Transverse colon (tissue), 4 donors: ENCODE measurements around the gene STIM1. TPM values are rescaled to one million over a fixed set of nuclear protein-coding genes. Genes with fewer than 3 reads are reported as not detected.

Experiments
- DNase-seq: peaks from one replicate; pipeline ENCODE4 v3.0.0-alpha.2; 2019
- H3K27ac ChIP-seq, 4 donors: fragments of 200-600 bp; sonication (generic); 2 replicates each; pipeline ENCODE4 v1.5.1; 2016 to 2018; ENCODE audit warnings: inconsistent platforms in 4 of 4
- H3K27me3 ChIP-seq: fragments of 200-600 bp; sonication (generic); 2 replicates; pipeline ENCODE4 v1.5.1; 2017; ENCODE audit warnings: inconsistent platforms
- H3K36me3 ChIP-seq, 4 donors: fragments of 200-600 bp; sonication (generic); 2 replicates each; pipeline ENCODE4 v1.5.1; 2017 to 2019; ENCODE audit warnings: inconsistent platforms in 4 of 4
- H3K4me1 ChIP-seq, 4 donors: fragments of 200-600 bp; sonication (generic); 2 replicates each; pipeline ENCODE4 v1.5.1; 2017 to 2020; ENCODE audit warnings: inconsistent platforms in 4 of 4
- H3K4me3 ChIP-seq, 4 donors: fragments of 200-600 bp; sonication (generic); 1 replicate in 1 of 4; 2 replicates in 3 of 4; pipeline versions ENCODE4 v1.5.1 to v1.6.1; 2017 to 2019; ENCODE audit warnings: inconsistent platforms in 4 of 4
- H3K9me3 ChIP-seq, 2 donors: fragments of 200-600 bp; sonication (generic); 2 replicates each; pipeline ENCODE4 v1.5.1; 2017 to 2019; ENCODE audit warnings: inconsistent platforms in 2 of 2
- CTCF ChIP-seq, 5 experiments: fragments of 200-600 bp in 3 of 5; fragments of 450-650 bp in 2 of 5; sonication (generic) in 3 of 5; IDR thresholded peaks; 1 replicate in 2 of 5; 2 replicates in 3 of 5; pipeline ENCODE4 v1.5.1; 2016 to 2017; ENCODE audit warnings: antibody characterized with exemption in 5 of 5, inconsistent platforms in 3 of 5, mild to moderate bottlenecking in 2 of 5, moderate library complexity in 1 of 5
- EP300 ChIP-seq: sonication (generic); formaldehyde crosslinking; IDR thresholded peaks from one replicate; pipeline ENCODE4 v1.6.1; 2017; ENCODE audit warnings: antibody characterized with exemption, low read depth
- POLR2A ChIP-seq: fragments of 450-650 bp; IDR thresholded peaks from one replicate; pipeline ENCODE4 v1.6.1; 2016; ENCODE audit warnings: antibody characterized with exemption, mild to moderate bottlenecking, moderate library complexity
- POLR2AphosphoS5 ChIP-seq, 3 donors: sonication (generic); formaldehyde crosslinking; IDR thresholded peaks; one replicate each; pipeline ENCODE4 v1.6.1; 2016; ENCODE audit warnings: antibody characterized with exemption in 3 of 3
- WGBS, 2 donors: methylation state at CpG; one replicate each; pipeline ENCODE4 v1.1.5; 2018; ENCODE audit warnings: low coverage in 1 of 2; 5-methylcytosine and 5-hydroxymethylcytosine counted together
- in situ Hi-C, 4 donors: fragments of 200-750 bp; cut with MboI; loops; one replicate each; pipeline versions ENCODE4 v1.15.0 to v1.15.1; 2017; ENCODE audit warnings: low sequenced_read_pairs in 3 of 4, low pct_ligation_motif_present in 1 of 4, low pct_unique_long_range_greater_than_20kb in 1 of 4
- intact Hi-C: fragments of 100-400 bp; cut with DNase I; formaldehyde crosslinking; loops from one replicate; pipeline ENCODE4 v1.15.1; 2023; ENCODE audit warnings: low total_unique reads
- total RNA-seq, 4 donors: library from RNA; depleted of rRNA; stranded (reverse); fragments of >200 nt; gene quantifications; one replicate each; pipeline ENCODE4 v1.1.0, GENCODE V29; 2016

Gene STIM1
- total RNA-seq, 4 donors from 2014 or later, result 41.2 to 79.3 (median 48.0) TPM

GRCh38 chr11:3956748-3957147 is 101.3 kb downstream of the STIM1 start:
- Histone ChIP-seq H3K4me3 (no peak overlapping the region), H3K4me1 (peaks cover 0 to 7% (median under 1%) of the 10 kb centered on the region in 4 donors), H3K27me3 (no peaks in the 10 kb centered on the region), H3K9me3 (no peaks in the 10 kb centered on the region), H3K27ac (no peak overlapping the region), H3K36me3 (no peaks in the 10 kb centered on the region)
- intact Hi-C loops (no loop called here), in situ Hi-C loops (loop anchor here in 1 of 4 donors (25.0 kb wide), 1 partner anchor 94 kb away; the partner anchor contains the start of gene STIM1)
- no peak for DNase-seq
- no peak for TF ChIP-seq CTCF (IDR thresholded peaks at IDR 0.05)
- no peak for TF ChIP-seq POLR2A
- TF ChIP-seq EP300, result no peak
- no peak for TF ChIP-seq POLR2AphosphoS5 (IDR thresholded peaks at IDR 0.05)
- WGBS, 2 donors, result 92 to 93% methylated on average over 4 of the region's 4 CpGs

- H3K27me3 ChIP-seq, result no peaks in the 10 kb centered on the region
- in situ Hi-C loops, result loop anchor here in 1 of 4 donors (25.0 kb wide), 1 partner anchor 95 kb away; the partner anchor contains the start of gene STIM1
- TF ChIP-seq EP300 (no peak), POLR2A (no peak), POLR2AphosphoS5 (IDR thresholded peaks at IDR 0.05) (no peak), CTCF (IDR thresholded peaks at IDR 0.05) (no peak)
- H3K4me3 ChIP-seq, result no peak overlapping the region
- intact Hi-C loops, result no loop called here
- H3K36me3 ChIP-seq, result no peaks in the 10 kb centered on the region
- H3K4me1 ChIP-seq, result peaks cover 0 to under 1% (median 0%) of the 10 kb centered on the region in 4 donors
- no peak overlapping the region for H3K27ac ChIP-seq
- no peaks in the 10 kb centered on the region for H3K9me3 ChIP-seq
- 73 to 89% methylated on average over 3 of the region's 3 CpGs for WGBS, 2 donors
- no peak for DNase-seq
Measured at GRCh38 chr11:3957437-3957836, 102.0 kb downstream of the STIM1 start.

GRCh38 chr11:3958281-3958680 is 102.8 kb downstream of the STIM1 start:
- Histone ChIP-seq H3K4me1 (peaks cover 0 to 6% (median 0%) of the 10 kb centered on the region in 4 donors), H3K27me3 (no peaks in the 10 kb centered on the region), H3K4me3 (no peak overlapping the region), H3K27ac (no peak overlapping the region), H3K36me3 (no peaks in the 10 kb centered on the region), H3K9me3 (no peaks in the 10 kb centered on the region)
- intact Hi-C loops, result no loop called here
- DNase-seq, result no peak
- TF ChIP-seq CTCF (IDR thresholded peaks at IDR 0.05) (no peak), POLR2A (no peak), EP300 (no peak)
- in situ Hi-C loops, result loop anchor here in 1 of 4 donors (25.0 kb wide), 1 partner anchor 96 kb away; the partner anchor contains the start of gene STIM1
- 80 to 95% methylated on average over 1 to 2 of the region's 2 CpGs for WGBS, 2 donors

GRCh38 chr11:3959015-3959902 is 103.8 kb downstream of the STIM1 start:
- intact Hi-C loops (no loop called here), in situ Hi-C loops (loop anchor here in 1 of 4 donors (25.0 kb wide), 1 partner anchor 97 kb away; the partner anchor contains the start of gene STIM1)
- Histone ChIP-seq H3K4me3 (no peak overlapping the region), H3K27me3 (no peaks in the 10 kb centered on the region), H3K9me3 (no peaks in the 10 kb centered on the region), H3K36me3 (no peaks in the 10 kb centered on the region), H3K4me1 (peaks cover 0 to 7% (median 0%) of the 10 kb centered on the region in 4 donors), H3K27ac (no peak overlapping the region)
- TF ChIP-seq CTCF (IDR thresholded peaks at IDR 0.05), result peak in 4 of 5 experiments; percentile 8 to 33 (median 14)
- TF ChIP-seq POLR2A, result no peak
- WGBS, 2 donors, result 78 to 83% methylated on average over 5 of the region's 5 CpGs
- no peak for DNase-seq
